PC-3 (cell line): Measurements from ENCODE around the gene KRT83.

Experiments
- CTCF ChIP-seq: fragments of 300-600 bp; sonication (generic); conservative IDR thresholded peaks from 2 replicates; pipeline ENCODE4 v1.5.1; 2017; ENCODE audit warnings: antibody characterized with exemption, low read depth, mild to moderate bottlenecking, low read length
- EZH2 ChIP-seq: fragments of 300-600 bp; sonication (generic); IDR thresholded peaks from one replicate; pipeline ENCODE4 v1.6.1; 2017; ENCODE audit warnings: antibody characterized with exemption, mild to moderate bottlenecking, low read length; ENCODE audit not compliant: unreplicated experiment
- EZH2phosphoT487 ChIP-seq: fragments of 300-600 bp; sonication (generic); IDR thresholded peaks from 2 replicates; pipeline ENCODE4 v1.6.1; 2018; ENCODE audit warnings: mild to moderate bottlenecking, antibody characterized with exemption, low read length, borderline replicate concordance

GRCh38 chr12:52331833-52332232, 10.6 kb upstream of the KRT83 start:
- TF ChIP-seq CTCF (no peak), EZH2 (no peak), EZH2phosphoT487 (no peak)
